ENCODE results near the gene CCDC74A.
"Not testable (repeated sequence)": the region's sequence is repeated elsewhere in the genome, so short reads cannot be mapped to it uniquely, and the experiment has no call there.

The CCDC74A gene

GRCh38 chr2:131527131-131528001 is at the start of gene CCDC74A:
Gene CCDC74A (plus strand): TSS chr2:131527888. CDS start chr2:131527971, 83 bp downstream.
- DNase-seq (ENCODE audit: low read depth in 2 of 2) = peak; percentile 46 to 77

DNA sequence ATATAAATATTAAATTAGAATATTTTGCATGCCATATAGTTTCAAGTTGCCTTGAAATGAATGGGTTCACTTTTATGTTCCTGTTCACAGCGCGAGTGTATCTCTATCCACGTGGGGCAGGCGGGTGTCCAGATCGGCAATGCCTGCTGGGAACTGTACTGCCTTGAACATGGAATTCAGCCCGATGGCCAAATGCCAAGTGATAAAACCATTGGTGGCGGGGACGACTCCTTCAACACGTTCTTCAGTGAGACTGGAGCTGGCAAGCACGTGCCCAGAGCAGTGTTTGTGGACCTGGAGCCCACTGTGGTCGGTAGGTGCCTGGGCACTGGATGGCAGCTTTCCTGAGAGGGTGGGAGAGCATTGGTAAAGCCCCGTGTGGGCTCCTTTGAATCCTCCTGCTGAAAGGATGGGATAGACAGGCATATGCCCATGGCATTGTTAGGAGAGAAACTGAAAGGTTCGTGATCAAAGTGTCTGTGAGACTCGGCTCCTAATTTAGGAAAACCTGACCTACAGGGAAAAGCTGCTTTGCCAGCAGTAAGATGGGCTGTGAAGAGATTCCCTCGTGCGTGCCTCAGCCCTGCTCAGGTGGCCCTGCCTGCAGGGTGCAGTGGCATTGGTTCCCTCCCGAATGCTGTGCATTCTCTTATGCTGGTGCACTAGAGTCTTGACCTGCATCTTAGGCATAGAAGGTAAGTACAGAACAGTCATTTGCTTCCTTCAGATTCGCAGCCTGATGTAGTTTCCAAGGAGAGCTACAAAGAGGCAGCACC is 49.4 kb upstream of the CCDC74A start:
- not testable (repeated sequence) for DNase-seq (ENCODE audit: low read depth in 2 of 2)

- not testable (repeated sequence) for DNase-seq (ENCODE audit: low read depth in 2 of 2)
Measured at GRCh38 chr2:131478850-131479461, 48.7 kb upstream of the CCDC74A start.

- not testable (repeated sequence) for DNase-seq (ENCODE audit: low read depth in 2 of 2)
Measured at GRCh38 chr2:131480351-131480750, 47.3 kb upstream of the CCDC74A start.

DNA sequence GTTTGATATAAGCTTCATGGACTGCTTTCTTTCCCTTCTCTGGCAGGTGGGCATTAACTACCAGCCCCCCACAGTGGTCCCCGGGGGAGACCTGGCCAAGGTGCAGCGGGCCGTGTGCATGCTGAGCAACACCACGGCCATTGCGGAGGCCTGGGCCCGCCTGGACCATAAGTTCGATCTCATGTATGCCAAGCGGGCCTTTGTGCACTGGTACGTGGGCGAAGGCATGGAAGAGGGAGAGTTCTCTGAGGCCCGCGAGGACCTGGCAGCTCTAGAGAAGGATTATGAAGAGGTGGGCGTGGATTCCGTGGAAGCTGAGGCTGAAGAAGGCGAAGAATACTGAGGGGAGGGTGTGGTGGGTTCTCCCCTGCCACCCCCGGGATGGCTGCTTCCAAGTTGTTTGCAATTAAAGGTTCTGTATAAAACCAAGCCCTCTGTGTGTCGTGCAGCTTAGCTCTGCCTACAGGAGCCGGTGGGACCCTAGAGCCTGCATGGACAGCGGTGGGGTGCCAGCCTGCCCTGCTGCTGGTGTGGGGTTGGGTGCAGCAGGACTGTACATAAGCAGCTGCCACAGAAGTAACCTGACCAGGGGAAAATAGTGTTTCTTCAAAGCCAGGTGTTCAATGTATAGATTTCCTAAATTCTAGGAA is 45.1 kb upstream of the CCDC74A start:
- DNase-seq (ENCODE audit: low read depth in 2 of 2) = not testable (repeated sequence)

DNA sequence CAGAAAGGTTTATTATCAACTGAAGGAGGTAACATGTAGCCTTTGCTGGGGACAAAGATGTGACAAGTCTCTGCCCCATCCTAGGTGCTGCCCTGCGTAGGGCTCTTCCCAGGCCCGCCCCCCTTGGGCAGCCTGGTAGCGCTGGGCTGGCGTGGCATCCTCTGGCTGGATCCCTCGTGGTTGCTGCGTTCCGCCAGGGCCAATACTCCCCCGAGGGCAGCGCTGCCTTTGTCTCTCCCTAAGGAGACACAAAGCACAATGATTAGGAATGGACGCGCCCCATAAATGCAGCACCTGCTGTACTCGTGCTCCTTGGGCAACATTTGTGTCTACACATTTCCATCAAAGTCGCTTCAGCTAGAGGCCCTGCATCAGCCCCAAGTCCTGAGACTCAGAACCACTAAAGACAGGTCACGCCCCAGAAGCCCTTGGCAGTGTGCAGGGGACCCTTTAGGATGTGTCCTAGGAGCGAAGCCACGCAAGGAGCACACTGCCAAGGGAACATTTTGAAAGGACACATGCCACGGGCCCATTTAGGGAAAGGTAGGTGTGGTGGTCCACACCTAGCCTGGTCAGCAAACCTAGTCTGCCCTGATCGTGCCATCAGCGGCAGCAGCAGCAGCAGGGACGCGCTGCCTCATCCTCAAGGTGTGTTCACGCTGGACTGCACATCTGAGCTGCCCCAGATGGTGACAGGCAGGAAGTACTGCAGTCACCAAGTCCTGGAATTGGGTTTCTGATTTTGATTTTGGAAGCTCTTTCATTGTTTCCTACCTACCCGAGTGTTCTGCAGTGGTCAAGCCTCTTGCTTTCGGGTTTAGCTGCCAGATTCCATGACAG is 43.5 kb upstream of the CCDC74A start:
- DNase-seq (ENCODE audit: low read depth in 2 of 2) = not testable (repeated sequence)

DNA sequence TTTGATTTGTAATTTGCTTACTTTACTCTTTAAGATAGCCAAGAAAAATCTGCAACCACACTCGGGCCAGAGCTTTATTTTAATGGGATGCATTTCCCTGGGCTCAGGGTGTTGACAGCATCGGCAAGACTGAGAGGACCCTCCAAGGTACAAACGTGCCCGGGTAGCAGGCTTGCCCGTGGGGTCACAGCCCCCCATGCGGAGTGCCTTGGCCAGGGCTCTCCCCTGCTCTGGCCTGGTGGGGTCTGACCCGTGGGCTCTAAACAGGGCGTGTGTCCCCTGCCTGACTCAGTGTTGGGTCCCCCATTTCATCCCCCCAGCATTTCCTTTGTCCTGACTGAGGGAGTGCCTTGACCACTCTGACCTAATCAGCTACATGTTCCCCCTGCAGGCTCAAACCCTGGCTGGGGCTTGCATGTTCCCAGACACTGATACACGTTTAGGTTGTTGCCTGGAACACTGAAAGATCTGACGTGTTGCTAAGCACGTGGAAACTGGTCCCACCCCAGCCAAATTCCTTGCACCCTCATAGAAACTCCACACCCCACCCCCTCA is 42.7 kb upstream of the CCDC74A start:
- DNase-seq (ENCODE audit: low read depth in 2 of 2) = not testable (repeated sequence)

DNA sequence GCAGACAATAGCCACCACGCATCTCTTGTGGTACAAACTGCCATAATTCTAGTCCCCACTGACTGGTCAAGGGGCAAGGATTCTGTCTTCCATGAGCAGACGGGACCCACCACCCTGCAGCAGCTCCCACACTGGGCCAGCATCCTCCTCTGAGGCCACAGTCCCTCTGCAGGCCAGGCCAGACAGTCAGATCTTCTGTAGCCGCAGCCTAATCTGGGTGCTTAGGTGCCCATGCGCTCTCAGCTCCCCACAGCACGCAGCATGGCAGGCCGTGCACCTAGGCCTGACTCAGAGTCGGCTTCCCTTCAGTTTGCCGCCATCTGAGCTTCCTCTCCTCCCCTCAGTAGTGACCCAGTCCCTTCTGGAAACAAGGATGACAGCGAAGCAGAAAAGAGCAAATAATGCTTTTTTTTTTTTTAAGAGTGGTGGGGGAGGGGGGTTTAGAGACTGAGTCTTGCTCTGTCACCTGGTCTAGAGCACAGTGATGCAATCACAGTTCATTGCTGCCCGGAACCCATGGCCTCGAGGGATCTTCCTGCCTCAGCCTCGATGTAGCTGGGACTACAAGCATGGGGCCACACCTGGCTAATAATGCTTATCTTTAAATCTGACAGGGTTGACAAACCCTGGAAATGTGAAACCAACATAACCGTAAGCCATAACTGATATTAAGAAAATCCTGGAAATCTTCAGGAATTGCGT is 41.3 kb upstream of the CCDC74A start:
- not testable (repeated sequence) for DNase-seq (ENCODE audit: low read depth in 2 of 2)

DNA sequence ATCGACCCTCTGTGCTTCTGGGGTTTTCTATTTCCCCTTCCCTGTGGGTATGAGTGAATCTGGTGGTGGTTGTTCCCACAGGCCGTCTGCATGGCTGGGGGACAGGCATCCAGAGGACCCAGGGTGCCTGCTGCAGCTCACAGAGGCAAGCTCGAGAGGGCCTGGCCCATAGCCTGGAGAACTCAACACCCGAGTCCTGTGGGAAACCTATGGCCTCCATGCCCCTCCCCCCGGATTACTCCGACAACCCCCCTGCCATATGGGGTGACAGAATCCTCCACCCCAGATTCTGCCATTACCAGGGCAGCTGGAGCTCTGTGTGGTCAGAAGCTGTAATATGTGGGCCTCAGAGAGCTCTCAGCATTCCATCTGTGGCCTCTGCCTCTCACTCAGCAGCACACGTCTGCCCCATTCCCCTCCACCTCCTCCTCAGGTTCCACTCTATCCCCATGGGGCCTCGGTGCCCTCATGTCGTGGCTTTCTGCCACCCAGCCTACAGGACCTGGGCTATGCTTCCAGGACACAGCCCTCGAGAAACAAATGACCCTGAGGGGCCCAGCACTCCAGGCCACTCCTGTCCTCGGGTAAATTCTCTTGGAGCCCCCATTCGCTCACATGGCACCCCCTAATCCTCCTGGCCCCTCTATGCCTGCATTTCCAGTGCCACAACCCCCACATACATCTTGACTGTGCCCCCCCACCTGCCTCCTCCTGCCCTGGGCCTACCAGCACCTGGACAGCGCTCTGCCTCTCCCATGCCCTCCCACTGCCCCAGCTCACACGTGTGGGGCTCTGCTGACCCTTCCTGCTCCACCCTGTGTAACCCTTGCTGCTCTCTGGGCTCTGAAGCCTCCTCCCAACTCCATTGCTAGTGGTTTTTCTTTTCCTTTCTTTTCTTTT is 39.1 kb upstream of the CCDC74A start:
- DNase-seq (ENCODE audit: low read depth in 2 of 2) = no peak

DNA sequence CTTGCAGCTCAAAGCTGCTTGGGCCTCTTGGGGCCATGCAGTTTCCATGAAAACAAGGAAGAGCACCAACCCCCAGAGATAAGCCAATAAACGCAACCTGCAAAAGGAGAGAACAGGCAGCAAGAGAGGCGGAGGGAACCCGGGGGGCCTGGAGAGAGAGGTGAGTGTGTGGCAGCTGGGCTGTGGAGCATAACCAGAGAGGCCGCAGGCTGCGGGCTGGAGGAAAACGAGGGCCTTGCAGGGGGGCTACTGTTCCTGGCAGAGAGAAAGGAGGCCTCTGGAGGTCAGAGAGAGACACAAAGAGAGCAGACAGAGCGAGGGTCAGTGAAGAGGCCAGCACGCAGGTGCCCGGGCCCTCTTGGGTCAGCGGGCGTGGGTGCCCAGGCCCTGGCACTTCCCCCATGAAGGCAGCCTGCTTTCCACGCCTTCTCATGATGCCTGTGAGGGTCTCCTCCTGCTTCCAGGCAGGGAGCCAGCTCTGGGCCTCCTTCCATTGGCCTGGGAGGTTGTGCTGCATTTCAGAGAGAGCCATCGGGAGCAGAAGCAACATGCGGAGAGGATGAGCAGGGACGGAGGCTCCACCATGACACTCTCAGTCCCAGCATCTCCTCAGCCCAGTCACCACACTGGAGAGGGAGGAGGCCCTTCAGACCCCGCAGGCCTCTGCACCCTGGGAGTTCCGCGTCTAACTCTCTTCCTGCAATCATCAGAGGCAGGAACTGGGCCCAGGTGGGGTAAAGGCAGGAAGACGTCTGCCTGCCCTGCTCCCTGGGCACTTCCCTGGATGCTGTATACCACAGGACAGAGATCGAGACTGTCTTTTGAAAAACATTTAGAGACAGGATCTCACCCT is 36.8 kb upstream of the CCDC74A start:
- DNase-seq (ENCODE audit: low read depth in 2 of 2) = not testable (repeated sequence)

- DNase-seq (ENCODE audit: low read depth in 2 of 2) = not testable (repeated sequence)
Measured at GRCh38 chr2:131491469-131491836, 36.2 kb upstream of the CCDC74A start.

DNA sequence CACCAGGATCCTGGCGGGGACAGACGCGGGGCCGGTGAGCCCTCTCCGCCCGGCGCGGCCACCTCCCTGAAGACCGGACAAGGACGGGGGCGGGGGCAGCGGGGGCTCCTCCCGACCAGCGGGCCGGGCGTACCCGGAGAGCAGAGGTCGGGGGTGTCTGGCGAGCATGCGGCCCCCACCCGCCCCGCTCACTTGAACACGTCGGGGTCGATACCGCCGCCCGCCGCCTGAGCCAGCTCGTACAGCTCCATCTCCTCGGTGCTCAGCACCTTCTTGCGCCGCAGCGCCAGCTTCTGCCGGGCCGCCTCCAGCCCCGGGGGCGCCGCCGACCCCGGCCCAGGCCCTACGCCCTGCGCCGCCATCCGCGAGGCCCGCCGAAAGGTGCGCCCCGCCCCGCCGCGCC is 35.7 kb upstream of the CCDC74A start, which contains the start of gene MZT2A:
TSS of gene MZT2A (minus strand) at position 383 of the 403 bp plus-strand sequence. CDS start at position 362, 21 bp downstream.
- not testable (repeated sequence) for DNase-seq (ENCODE audit: low read depth in 2 of 2)

DNA sequence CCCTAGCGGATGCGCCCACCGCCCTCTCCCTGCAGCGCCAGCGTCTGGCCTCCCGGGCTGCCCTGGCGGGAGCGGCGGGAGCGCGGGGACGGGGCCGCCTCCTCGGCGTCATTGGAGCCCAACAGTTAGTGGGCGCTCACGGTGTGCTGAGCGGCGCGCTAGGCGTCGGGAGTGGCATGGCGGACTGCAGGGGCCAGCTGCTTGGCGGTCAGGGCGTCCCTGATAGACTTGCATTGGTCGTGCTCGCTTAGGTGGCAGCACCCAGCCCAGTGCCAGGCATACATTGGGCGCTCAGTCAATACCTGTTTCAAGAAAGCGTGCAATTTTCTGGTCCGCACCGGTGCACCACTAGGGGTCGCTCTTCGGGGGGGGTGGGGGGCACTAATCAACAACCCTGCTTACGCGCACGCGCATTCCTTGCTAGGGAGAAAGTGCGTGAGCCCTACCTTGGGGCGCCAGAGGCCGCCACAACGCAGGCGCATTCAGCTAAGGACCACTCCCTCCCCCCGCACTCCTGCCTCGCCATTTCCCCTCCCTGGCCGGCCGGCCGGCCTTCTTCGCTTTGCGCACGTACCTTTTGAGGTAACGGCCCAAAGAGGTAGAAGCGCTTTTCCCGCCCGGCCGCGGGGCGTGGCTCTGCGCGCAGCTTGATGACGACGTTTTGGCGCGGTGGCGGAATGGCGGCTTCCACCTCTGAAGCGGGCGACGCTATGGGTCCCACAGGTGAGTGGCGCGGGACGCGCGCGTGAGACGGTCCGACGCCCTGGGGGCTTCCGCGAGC is 35.1 kb upstream of the CCDC74A start:
- peak; percentile 85 to 86 for DNase-seq (ENCODE audit: low read depth in 2 of 2)

DNA sequence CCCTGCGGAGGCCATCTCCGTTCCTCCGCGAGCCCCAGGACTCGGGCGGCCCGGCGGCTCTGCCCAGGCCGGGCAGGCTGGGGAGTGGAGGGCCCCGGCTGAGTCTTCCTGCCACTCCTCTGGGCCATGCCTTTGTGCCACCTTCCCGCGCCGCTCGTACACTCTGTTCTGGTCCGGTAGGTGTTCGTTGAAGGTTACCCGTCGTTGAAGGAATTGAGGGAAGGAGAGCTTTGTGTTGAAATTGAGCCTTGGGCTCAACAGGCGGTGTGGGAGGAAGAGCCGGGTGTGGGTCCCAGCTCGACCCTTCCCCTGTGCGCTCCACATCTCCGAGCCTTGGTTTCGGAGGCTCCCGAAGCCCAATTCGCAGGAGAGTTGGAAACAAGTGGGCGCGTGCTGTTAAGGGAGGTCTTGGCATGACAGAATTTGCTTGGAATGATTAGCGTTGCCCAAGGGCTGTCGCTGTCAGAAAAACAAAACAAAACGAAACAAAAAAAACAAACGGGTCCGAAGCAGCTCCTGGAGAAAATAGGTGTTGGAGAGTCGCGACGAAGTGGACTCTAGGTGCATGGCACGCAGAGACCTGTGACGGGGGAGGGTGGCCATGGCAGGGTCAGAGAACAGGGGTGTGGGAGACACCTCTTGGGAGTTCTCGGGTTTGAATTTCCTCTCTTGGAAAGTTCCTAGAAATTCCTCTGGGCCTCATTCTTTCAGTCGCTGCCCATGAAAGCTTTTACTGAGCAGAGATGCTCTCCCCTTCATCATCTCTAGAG is 34.3 kb upstream of the CCDC74A start:
- no peak for DNase-seq (ENCODE audit: low read depth in 2 of 2)

DNA sequence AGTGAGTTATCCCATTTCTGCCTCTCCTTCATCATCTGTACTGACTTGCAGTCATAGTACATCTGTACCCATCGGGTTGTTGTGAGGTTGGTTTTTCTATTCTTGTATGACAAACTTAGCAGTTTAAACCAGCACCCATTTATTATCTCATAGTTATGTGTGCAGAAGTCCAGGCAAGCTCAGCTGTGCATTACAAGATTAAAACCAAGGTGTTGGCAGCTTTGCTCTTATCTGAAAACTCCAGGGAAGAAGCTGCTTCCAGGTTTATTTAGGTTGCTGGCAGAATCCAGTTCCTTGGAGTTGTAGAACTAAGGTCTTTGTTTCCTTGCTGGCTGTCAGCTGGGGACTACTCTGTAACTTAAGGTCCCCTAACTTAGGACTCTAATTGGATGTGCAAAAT is 32.2 kb upstream of the CCDC74A start:
- not testable (repeated sequence) for DNase-seq (ENCODE audit: low read depth in 2 of 2)

- DNase-seq (ENCODE audit: low read depth in 2 of 2) = not testable (repeated sequence)
Measured at GRCh38 chr2:131498321-131498973, 29.2 kb upstream of the CCDC74A start.
